Left ventricle myocardium superior (tissue), 1 donor: ENCODE data around the gene DVL1. TPM values are rescaled to one million over a fixed set of nuclear protein-coding genes. Genes with fewer than 3 reads are reported as not detected.

ENCODE experiments used
- ATAC-seq: fragments of 200-7000 bp; cut with Tn5 transposase; one replicate; pipeline ENCODE4 v1.9.1; 2020; ENCODE audit warnings: mild to moderate bottlenecking, moderate library complexity
- DNase-seq: peaks from one replicate; pipeline ENCODE4 v3.0.0-alpha.2; 2020
- intact Hi-C: fragments of 100-400 bp; cut with micrococcal nuclease; formaldehyde crosslinking; loops from one replicate; pipeline ENCODE4 v1.11.0; 2022
- total RNA-seq: library from RNA; stranded (reverse); fragmentation: NEBNext Ultra II Directional; extraction: Animal tissue kit (Norgen Biotek cat#: 25700); gene quantifications from one replicate; pipeline ENCODE4 v1.2.1, GENCODE V29; 2021
- donor health status: DM: no; HTN: yes; CAD: no; lungs with severe emphysema.

Gene DVL1
- total RNA-seq, 1 donor from 2014 or later = 144 TPM

GRCh38 chr1:1332774-1333480, 16.3 kb downstream of the DVL1 start:
- intact Hi-C loops = no loop called here
- no peak for DNase-seq
- no peak for ATAC-seq

- no peak for DNase-seq
- no peak for ATAC-seq
- intact Hi-C loops = no loop called here
Observed at GRCh38 chr1:1332031-1332755, 17.0 kb downstream of the DVL1 start.

GRCh38 chr1:1331068-1331965, 17.9 kb downstream of the DVL1 start, which contains the start of gene TAS1R3:
Gene TAS1R3 (plus strand): TSS chr1:1331280. CDS start chr1:1331346, 66 bp downstream.
- intact Hi-C loops = no loop called here
- ATAC-seq = no peak

GRCh38 chr1:1330366-1331067, 18.7 kb downstream of the DVL1 start:
- ATAC-seq (no peak), DNase-seq (no peak)
- intact Hi-C loops = no loop called here

More at GRCh38 chr1:1331068-1331965, 17.9 kb downstream of the DVL1 start, which contains the start of gene TAS1R3:
- DNase-seq = no peak

GRCh38 chr1:1329304-1330210, 19.7 kb downstream of the DVL1 start:
- intact Hi-C loops = no loop called here
- ATAC-seq = no peak
- no peak for DNase-seq

- ATAC-seq (no peak), DNase-seq (no peak)
- intact Hi-C loops = no loop called here
Observed at GRCh38 chr1:1328254-1328653, 21.0 kb downstream of the DVL1 start.

- DNase-seq (no peak), ATAC-seq (no peak)
- intact Hi-C loops = no loop called here
Observed at GRCh38 chr1:1327291-1327690, 21.9 kb downstream of the DVL1 start.

GRCh38 chr1:1326075-1326605, 23.1 kb downstream of the DVL1 start:
- DNase-seq = no peak
- intact Hi-C loops = no loop called here
- ATAC-seq = no peak

GRCh38 chr1:1325288-1326074, 23.7 kb downstream of the DVL1 start:
- DNase-seq (peak; percentile 86), ATAC-seq (no peak)
- intact Hi-C loops = no loop called here

- peak; percentile 97 for DNase-seq
- intact Hi-C loops = no loop called here
- peak; percentile 79 for ATAC-seq
Observed at GRCh38 chr1:1324524-1325287, 24.5 kb downstream of the DVL1 start, which contains the start of the genes CPTP and INTS11. Gene CPTP (plus strand): TSS chr1:1324802. CDS start chr1:1326911, 2,109 bp downstream. Gene INTS11 (minus strand): TSS chr1:1324660. CDS start chr1:1324608, 52 bp downstream.

GRCh38 chr1:1324084-1324523, 25.1 kb downstream of the DVL1 start:
- DNase-seq (no peak), ATAC-seq (no peak)
- intact Hi-C loops = no loop called here

GRCh38 chr1:1322952-1323351, 26.3 kb downstream of the DVL1 start:
- intact Hi-C loops = no loop called here
- DNase-seq (no peak), ATAC-seq (no peak)

- no peak for DNase-seq
- intact Hi-C loops = no loop called here
- no peak for ATAC-seq
Observed at GRCh38 chr1:1322418-1322817, 26.8 kb downstream of the DVL1 start.

- no peak for DNase-seq
- no peak for ATAC-seq
- intact Hi-C loops = no loop called here
Observed at GRCh38 chr1:1321477-1321876, 27.7 kb downstream of the DVL1 start.

GRCh38 chr1:1320666-1321448, 28.4 kb downstream of the DVL1 start:
- intact Hi-C loops = no loop called here
- DNase-seq (no peak), ATAC-seq (no peak)

- DNase-seq (no peak), ATAC-seq (no peak)
- intact Hi-C loops = no loop called here
Observed at GRCh38 chr1:1319646-1319941, 29.6 kb downstream of the DVL1 start.
